ENCODE results near the gene VAV2.

DNA sequence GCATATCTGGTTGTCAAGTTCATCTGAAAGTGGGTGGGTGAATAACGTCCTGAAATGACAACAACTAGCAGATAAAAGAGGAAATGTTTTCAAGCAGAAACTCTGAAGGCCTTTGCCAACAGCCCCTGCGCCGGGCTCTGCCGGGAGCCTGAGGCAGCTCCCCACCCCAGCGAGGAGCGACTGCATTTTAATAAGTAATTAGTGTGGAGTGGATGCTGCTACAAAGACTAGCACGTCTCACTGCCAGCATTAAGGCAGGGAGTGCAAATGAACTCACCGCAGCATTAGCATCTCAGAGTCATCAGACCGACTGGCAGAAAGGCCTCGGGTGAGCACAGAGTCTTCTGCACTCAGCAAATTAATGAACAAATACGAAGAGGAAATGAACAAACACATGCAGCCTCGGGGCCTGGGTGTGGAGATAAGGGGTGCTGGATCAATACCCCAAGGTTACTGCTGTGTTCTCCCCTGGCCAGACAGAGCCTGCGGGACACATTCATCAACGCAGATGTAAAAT lies 63.8 kb downstream of the VAV2 start:
- TF ChIP-seq PATZ1 (CRISPR knock-in tag; IDR thresholded peaks at IDR 0.05; ENCODE audit: borderline replicate concordance) (no peak), TOX (CRISPR knock-in tag; IDR thresholded peaks at IDR 0.05; ENCODE audit: borderline replicate concordance) (no peak), PPARA (CRISPR knock-in tag; IDR thresholded peaks at IDR 0.05; ENCODE audit: borderline replicate concordance) (no peak), ZFP3 (CRISPR knock-in tag; IDR thresholded peaks at IDR 0.05) (no peak), BACH2 (CRISPR knock-in tag; IDR thresholded peaks at IDR 0.05; ENCODE audit: borderline replicate concordance) (no peak), CREB5 (CRISPR knock-in tag; IDR thresholded peaks at IDR 0.05; ENCODE audit: low read depth) (no peak), ZFP30 (CRISPR knock-in tag; IDR thresholded peaks at IDR 0.05) (no peak)
